ENCODE measurements around the gene ZNF385A. TPM values are rescaled to one million over a fixed set of nuclear protein-coding genes. Genes with fewer than 3 reads are reported as not detected.

Gene ZNF385A
- total and polyA plus RNA-seq, 9 of the 15 experiments (the other 6 are each of a cell fraction or from before 2014, with no cell fraction given), result 1.0 to 111 (median 7.7) TPM

DNA sequence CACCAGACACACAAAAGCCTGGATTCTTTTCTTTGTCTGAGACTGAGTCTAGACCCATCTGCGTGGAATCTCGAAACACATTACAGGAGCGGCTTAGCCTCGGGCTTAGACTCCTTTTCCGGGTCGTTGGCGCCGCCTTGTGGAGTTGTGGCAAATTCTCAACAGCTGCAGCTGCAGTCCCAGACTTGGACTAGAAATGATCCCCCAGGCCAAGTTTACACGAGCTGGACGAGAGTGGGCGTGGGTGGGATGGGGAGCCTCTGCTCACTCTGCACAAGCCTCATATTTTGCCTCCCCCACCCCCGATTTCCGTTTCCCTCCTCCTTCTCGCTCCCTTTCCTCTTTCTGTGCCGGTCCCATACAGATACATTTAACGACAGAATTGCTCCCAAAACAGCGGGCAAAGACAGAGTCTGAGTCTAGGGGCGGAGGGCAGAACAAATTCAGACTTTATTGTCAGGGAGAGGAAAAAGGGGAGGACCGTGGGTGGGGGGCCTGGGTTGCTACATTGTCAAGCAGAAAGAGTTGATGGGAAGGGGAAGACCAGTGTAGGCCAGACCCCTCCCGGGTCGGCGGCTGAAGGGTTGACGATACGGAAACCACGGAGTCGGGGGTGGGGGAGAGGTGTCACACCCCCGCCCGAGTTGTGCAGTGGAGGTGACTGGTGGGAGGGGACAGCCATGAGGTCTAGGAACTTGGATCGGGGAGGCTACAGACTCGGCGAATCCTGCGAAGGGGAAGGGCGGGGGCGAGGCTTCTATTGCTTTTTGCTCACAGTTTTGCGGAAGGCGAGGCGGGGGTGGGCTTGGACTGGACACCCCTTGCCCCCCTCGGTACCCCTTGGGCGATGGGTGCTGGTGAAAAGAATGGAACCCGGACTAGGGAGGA is 15.6 kb downstream of the ZNF385A start (continued):
- TF ChIP-seq HBP1 (CRISPR knock-in tag; IDR thresholded peaks at IDR 0.05) (0 out of 2 replicates have a peak, but pooled peaks have one; percentile 66), CREBBP (IDR thresholded peaks at IDR 0.05; ENCODE audit: low read depth, low read length) (no peak), ELF1 (tag; IDR thresholded peaks at IDR 0.05) (peak; percentile 90), NFRKB (IDR thresholded peaks at IDR 0.05; ENCODE audit: low read depth) (0 out of 2 replicates have a peak, but pooled peaks have one; percentile 30), SMC3 (conservative IDR thresholded peaks at IDR 0.05; ENCODE audit: insufficient read depth, low read depth, low read length) (peak; percentile 91), CTCFL (IDR thresholded peaks at IDR 0.05; ENCODE audit: borderline replicate concordance, insufficient read depth, low read depth, low read length, poor library complexity, severe bottlenecking) (peak; percentile 77), RBM22 (IDR thresholded peaks at IDR 0.05; ENCODE audit: low read depth, low read length, poor library complexity, severe bottlenecking) (no peak), ZNF780A (CRISPR knock-in tag; IDR thresholded peaks at IDR 0.05) (no peak), ZNF444 (CRISPR knock-in tag; IDR thresholded peaks at IDR 0.05) (peak; percentile 92), RBFOX2 (IDR thresholded peaks at IDR 0.05; ENCODE audit: low read depth, low read length) (peak; percentile 64; the same call in 1 of the 2 replicates), CC2D1A (IDR thresholded peaks at IDR 0.05) (peak; percentile 41; the same call in 1 of the 2 replicates), CBX2 (IDR thresholded peaks at IDR 0.05; ENCODE audit: insufficient read depth, low read length, poor library complexity, severe bottlenecking) (no peak), ZNF511 (CRISPR knock-in tag; IDR thresholded peaks at IDR 0.05) (0 out of 2 replicates have a peak, but pooled peaks have one; percentile 70), TBL1XR1 (IDR thresholded peaks at IDR 0.05; ENCODE audit: low read length in 2 of 2) (no peak), ZBTB7A (IDR thresholded peaks at IDR 0.05; ENCODE audit: borderline replicate concordance, control insufficient read depth, low read depth, low read length) (peak; percentile 83), ZNF384 (IDR thresholded peaks at IDR 0.05; ENCODE audit: low read depth, low read length) (no peak; the same call in 1 of the 2 replicates)
- TF ChIP-seq, protein P1, sequence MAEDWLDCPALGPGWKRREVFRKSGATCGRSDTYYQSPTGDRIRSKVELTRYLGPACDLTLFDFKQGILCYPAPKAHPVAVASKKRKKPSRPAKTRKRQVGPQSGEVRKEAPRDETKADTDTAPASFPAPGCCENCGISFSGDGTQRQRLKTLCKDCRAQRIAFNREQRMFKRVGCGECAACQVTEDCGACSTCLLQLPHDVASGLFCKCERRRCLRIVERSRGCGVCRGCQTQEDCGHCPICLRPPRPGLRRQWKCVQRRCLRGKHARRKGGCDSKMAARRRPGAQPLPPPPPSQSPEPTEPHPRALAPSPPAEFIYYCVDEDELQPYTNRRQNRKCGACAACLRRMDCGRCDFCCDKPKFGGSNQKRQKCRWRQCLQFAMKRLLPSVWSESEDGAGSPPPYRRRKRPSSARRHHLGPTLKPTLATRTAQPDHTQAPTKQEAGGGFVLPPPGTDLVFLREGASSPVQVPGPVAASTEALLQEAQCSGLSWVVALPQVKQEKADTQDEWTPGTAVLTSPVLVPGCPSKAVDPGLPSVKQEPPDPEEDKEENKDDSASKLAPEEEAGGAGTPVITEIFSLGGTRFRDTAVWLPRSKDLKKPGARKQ (CRISPR knock-in tag; IDR thresholded peaks at IDR 0.05), result no peak
- TF ChIP-seq, protein P2, sequence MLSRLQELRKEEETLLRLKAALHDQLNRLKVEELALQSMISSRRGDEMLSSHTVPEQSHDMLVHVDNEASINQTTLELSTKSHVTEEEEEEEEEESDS (CRISPR knock-in tag; IDR thresholded peaks at IDR 0.05), result no peak
- TF ChIP-seq, protein P3, sequence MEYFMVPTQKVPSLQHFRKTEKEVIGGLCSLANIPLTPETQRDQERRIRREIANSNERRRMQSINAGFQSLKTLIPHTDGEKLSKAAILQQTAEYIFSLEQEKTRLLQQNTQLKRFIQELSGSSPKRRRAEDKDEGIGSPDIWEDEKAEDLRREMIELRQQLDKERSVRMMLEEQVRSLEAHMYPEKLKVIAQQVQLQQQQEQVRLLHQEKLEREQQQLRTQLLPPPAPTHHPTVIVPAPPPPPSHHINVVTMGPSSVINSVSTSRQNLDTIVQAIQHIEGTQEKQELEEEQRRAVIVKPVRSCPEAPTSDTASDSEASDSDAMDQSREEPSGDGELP (CRISPR knock-in tag; IDR thresholded peaks at IDR 0.05; ENCODE audit: borderline replicate concordance), result peak; percentile 96
